Prostate gland (tissue), 2 donors: ENCODE measurements around the gene PLXNC1. TPM values are rescaled to one million over a fixed set of nuclear protein-coding genes. Genes with fewer than 3 reads are reported as not detected.

Source experiments
- DNase-seq: peaks from one replicate; pipeline ENCODE4 v3.0.0-alpha.2; 2019; ENCODE audit warnings: low spot score
- H3K27ac ChIP-seq, 2 donors: fragments of 200-600 bp; sonication (generic); 2 replicates each; pipeline ENCODE4 v1.5.1; 2017 to 2019
- H3K27me3 ChIP-seq: fragments of 200-600 bp; sonication (generic); replicated peaks from 2 replicates; pipeline ENCODE4 v1.5.1; 2019; ENCODE audit not compliant: insufficient read depth
- H3K36me3 ChIP-seq, 2 donors: fragments of 200-600 bp; sonication (generic); 1 replicate in 1 of 2; 2 replicates in 1 of 2; pipeline versions ENCODE4 v1.5.1 to v1.8.1; 2017 to 2019
- H3K4me1 ChIP-seq: fragments of 200-600 bp; sonication (generic); replicated peaks from 2 replicates; pipeline ENCODE4 v1.5.1; 2019
- H3K4me3 ChIP-seq, 2 donors: fragments of 200-600 bp; sonication (generic); 2 replicates each; pipeline ENCODE4 v1.5.1; 2017 to 2019
- H3K9me3 ChIP-seq: fragments of 200-600 bp; sonication (generic); 2 replicates; pipeline ENCODE4 v1.5.1; 2017
- POLR2A ChIP-seq: fragments of 450-650 bp; IDR thresholded peaks from one replicate; pipeline ENCODE4 v1.6.1; 2016; ENCODE audit warnings: antibody characterized with exemption, mild to moderate bottlenecking
- POLR2AphosphoS5 ChIP-seq: sonication (generic); formaldehyde crosslinking; IDR thresholded peaks from one replicate; pipeline ENCODE4 v1.6.1; 2017; ENCODE audit warnings: antibody characterized with exemption
- WGBS: methylation state at CpG from one replicate; pipeline ENCODE4 v1.1.5; 2018; 5-methylcytosine and 5-hydroxymethylcytosine counted together
- intact Hi-C: fragments of 100-400 bp; cut with DNase I; formaldehyde crosslinking; loops from one replicate; pipeline ENCODE4 v1.14.2; 2022
- total RNA-seq, 2 donors: library from RNA; depleted of rRNA; stranded (reverse); fragments of >200 nt; gene quantifications; one replicate each; pipeline ENCODE4 v1.1.0, GENCODE V29; 2016
- TF ChIP-seq, protein P1 (sequence below), 4 experiments: fragments of 200-600 bp in 2 of 4; fragments of 450-650 bp in 2 of 4; sonication (generic) in 2 of 4; IDR thresholded peaks; 1 replicate in 3 of 4; 2 replicates in 1 of 4; pipeline ENCODE4 v1.5.1; 2016 to 2019; ENCODE audit warnings: antibody characterized with exemption in 4 of 4, mild to moderate bottlenecking in 2 of 4, moderate library complexity in 2 of 4

The PLXNC1 gene
- total RNA-seq, 2 donors from 2014 or later = 2.7 to 118 TPM

DNA sequence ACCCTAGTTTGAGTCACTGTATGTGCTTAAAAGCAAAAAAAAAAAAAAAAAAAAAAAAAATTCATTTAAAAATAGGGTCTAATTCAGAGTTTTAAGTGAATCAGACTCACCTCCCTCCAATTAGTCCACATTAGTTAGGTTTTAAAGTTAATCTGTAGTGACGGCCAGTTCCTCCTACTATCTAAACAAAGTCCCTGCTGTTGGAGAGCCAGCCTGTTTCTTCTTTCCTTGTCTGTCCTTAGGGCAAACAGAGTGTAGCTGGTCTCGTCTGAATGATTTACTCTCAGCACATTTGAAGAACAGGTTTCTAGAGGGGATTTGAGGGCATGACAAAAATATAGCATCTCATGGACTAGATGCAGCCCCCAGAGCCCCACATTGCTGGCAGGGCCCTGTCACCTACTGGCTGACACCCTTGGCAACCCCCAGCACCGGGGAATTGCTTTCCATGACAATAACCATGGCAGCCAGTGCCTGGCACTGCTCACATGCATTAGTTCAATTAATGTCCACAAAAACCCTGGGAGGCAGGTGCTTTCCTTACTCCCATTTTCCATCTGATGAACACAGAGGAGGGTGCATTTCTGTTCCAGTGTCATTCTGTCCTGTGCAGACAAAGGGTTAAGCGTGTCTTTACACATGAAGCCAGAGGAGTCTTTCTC lies 138.3 kb downstream of the PLXNC1 start:
- intact Hi-C loops = no loop called here
- no peak overlapping the region for H3K27ac ChIP-seq
- WGBS = 51% methylated on average over 4 of the region's 4 CpGs
- H3K4me1 ChIP-seq = no peaks in the 10 kb centered on the region
- H3K27me3 ChIP-seq = no peaks in the 10 kb centered on the region
- H3K36me3 ChIP-seq = no peaks in the 10 kb centered on the region
- TF ChIP-seq, protein P1, sequence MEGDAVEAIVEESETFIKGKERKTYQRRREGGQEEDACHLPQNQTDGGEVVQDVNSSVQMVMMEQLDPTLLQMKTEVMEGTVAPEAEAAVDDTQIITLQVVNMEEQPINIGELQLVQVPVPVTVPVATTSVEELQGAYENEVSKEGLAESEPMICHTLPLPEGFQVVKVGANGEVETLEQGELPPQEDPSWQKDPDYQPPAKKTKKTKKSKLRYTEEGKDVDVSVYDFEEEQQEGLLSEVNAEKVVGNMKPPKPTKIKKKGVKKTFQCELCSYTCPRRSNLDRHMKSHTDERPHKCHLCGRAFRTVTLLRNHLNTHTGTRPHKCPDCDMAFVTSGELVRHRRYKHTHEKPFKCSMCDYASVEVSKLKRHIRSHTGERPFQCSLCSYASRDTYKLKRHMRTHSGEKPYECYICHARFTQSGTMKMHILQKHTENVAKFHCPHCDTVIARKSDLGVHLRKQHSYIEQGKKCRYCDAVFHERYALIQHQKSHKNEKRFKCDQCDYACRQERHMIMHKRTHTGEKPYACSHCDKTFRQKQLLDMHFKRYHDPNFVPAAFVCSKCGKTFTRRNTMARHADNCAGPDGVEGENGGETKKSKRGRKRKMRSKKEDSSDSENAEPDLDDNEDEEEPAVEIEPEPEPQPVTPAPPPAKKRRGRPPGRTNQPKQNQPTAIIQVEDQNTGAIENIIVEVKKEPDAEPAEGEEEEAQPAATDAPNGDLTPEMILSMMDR (IDR thresholded peaks at IDR 0.05) = no peak
- TF ChIP-seq POLR2A (no peak), POLR2AphosphoS5 (no peak)
- no peaks in the 10 kb centered on the region for H3K9me3 ChIP-seq
- no peak for DNase-seq
- H3K4me3 ChIP-seq = no peak overlapping the region

DNA sequence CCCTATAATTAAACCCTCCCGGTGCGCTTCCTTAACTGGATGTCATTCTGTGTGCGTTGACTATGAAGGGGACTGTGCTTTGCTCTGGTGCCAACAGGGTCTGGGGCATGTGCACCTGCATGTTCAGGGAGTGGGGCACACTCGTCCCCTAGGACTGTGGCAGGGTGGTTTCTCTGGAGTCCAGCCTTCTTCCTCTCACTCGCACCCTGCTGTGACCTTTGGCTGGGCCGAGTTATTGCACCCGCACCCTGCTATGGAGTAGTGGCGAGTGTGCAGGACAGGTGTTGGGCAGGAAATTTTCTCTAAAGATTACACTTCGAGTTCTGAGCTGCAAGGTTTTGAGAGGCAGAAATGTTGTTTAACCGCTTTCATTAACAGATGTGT lies 138.9 kb downstream of the PLXNC1 start:
- H3K27ac ChIP-seq = no peak overlapping the region
- H3K9me3 ChIP-seq = no peaks in the 10 kb centered on the region
- H3K36me3 ChIP-seq = no peaks in the 10 kb centered on the region
- H3K4me1 ChIP-seq = no peaks in the 10 kb centered on the region
- WGBS = 76% methylated on average over 10 of the region's 10 CpGs
- no peak overlapping the region for H3K4me3 ChIP-seq
- TF ChIP-seq POLR2A (no peak), POLR2AphosphoS5 (no peak)
- TF ChIP-seq, protein P1 (IDR thresholded peaks at IDR 0.05) = no peak
- no peaks in the 10 kb centered on the region for H3K27me3 ChIP-seq
- intact Hi-C loops = no loop called here
- no peak for DNase-seq

DNA sequence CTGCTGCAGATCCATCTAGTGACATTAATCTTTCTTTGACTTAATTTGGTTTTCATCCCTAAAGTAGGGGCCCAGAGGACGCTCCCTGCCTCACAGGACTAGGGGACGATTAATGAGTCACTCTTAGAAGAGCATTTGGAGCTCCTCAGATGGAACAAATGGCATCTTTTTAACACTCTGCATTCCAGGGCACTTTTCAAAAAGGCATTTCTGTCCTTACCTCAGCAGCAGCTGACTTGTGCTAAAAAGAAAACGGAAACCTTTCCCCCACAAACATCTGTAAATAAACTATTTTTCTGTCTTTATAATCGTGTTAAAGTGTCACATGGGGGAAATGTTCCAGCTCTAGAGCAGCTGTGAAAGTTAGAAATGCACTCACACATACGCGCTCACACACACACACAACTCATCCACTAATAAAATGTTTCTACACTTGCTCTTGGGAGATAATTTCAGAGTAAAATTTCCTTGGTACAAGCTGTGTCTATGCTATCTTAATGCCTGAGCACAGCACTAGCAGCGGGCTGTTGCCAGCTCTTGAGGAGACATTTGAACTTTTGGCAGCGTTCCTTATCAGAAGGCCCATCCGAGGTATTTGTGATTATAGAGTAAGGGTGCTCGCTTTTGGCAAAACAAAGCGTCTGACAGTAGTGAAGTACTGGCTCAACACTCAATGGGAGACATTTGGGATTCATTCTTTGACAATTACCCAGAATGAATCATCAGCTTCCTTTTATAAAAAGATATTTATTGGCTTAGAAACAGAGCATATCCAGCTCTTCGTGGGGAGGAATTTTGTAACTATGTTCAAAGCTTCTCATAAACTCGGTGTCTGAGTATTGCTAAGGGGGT lies 141.3 kb downstream of the PLXNC1 start:
- Histone ChIP-seq H3K4me1 (no peaks in the 10 kb centered on the region), H3K27me3 (no peaks in the 10 kb centered on the region), H3K9me3 (no peaks in the 10 kb centered on the region), H3K27ac (peak overlapping the region; percentile 28 to 36), H3K36me3 (no peaks in the 10 kb centered on the region), H3K4me3 (no peak overlapping the region)
- DNase-seq = no peak
- WGBS = 26% methylated on average over 13 of the region's 13 CpGs
- TF ChIP-seq POLR2A (no peak), POLR2AphosphoS5 (no peak)
- TF ChIP-seq, protein P1 (IDR thresholded peaks at IDR 0.05) = no peak
- intact Hi-C loops = no loop called here

DNA sequence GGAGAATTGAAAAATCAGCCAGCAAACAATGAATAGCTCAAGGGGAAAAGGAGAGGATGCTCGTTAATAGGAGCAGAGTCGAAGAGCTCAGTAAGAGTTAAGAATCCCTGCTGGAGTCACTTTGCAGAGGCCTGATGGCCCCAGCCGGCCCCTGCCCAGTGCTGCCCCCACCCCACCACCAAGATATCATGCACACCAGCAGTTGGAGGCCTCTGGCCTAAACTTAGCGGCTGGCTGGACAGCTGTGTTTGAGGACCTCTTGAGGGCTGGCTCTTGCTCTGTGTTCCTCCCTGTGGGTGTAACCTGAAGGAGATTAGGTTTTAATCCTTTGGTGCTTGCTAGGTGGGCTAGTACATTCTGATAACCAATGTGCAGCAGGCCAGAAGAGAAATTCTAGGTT lies 142.0 kb downstream of the PLXNC1 start:
- Histone ChIP-seq H3K9me3 (no peaks in the 10 kb centered on the region), H3K4me3 (no peak overlapping the region), H3K27me3 (no peaks in the 10 kb centered on the region), H3K4me1 (no peaks in the 10 kb centered on the region), H3K36me3 (no peaks in the 10 kb centered on the region), H3K27ac (peak overlapping the region in 1 of 2 donors; percentile 28)
- no peak for DNase-seq
- TF ChIP-seq, protein P1 (IDR thresholded peaks at IDR 0.05) = no peak
- no peak for TF ChIP-seq POLR2A
- no peak for TF ChIP-seq POLR2AphosphoS5
- intact Hi-C loops = no loop called here
- 38% methylated on average over 4 of the region's 4 CpGs for WGBS
